ENCODE data around the gene PTPN22. TPM values are rescaled to one million over a fixed set of nuclear protein-coding genes. Genes with fewer than 3 reads are reported as not detected.
A peak's percentile ranks its signal among the peaks of the same experiment; 100 is the strongest.

Gene PTPN22
- total and polyA plus RNA-seq, 9 of the 15 experiments (the other 6 are each of a cell fraction or from before 2014, with no cell fraction given): 0.45 to 4.6 (median 1.1) TPM

DNA sequence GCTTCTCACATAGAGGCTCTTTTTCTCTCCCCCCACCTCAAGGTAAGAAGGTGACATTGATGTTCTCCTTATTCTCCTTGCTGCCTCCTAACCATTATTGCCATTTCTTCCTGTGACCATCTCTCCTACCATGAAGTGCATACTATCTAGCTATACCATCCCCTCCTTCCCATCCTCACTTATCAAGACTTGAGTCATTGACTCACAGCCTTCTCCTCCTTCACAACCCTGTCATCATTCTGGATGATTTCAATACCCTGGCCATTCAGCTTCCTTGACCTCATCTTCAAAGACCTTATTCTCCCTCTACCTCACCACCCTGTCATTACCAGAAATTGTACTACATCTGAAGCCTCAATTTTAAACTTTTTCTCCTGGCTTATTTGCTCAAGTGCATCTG lies 46.7 kb upstream of the PTPN22 start:
- Histone ChIP-seq H2AFZ (ENCODE audit: low read depth, low read length) (no peak overlapping the region), H3K4me2 (ENCODE audit: insufficient read depth, low read length) (no peak overlapping the region), H3K9ac (ENCODE audit: insufficient read depth in 1 of 2, low read depth in 2 of 2, low read length in 2 of 2) (no peak overlapping the region), H3K27ac (ENCODE audit: extremely low read depth, low read depth, low read length) (no peak overlapping the region), H3K4me3 (no peak overlapping the region), H3K27me3 (ENCODE audit: control insufficient read depth in 2 of 2, insufficient read depth in 2 of 2, low read length in 2 of 2) (no peaks in the 10 kb centered on the region), H3K36me3 (ENCODE audit: control insufficient read depth, insufficient read depth, low read length) (peaks cover 3% of the 10 kb centered on the region; the same call in 2 of the 3 replicates), H3K9me3 (replicated peaks; ENCODE audit: control insufficient read depth, insufficient read depth, low read depth, low read length) (no peaks in the 10 kb centered on the region), H4K20me1 (replicated peaks; ENCODE audit: control insufficient read depth, insufficient read depth, low read length) (no peaks in the 10 kb centered on the region), H3K4me1 (replicated peaks in 1 of 2; ENCODE audit: control insufficient read depth in 2 of 2, insufficient read depth in 2 of 2, low read length in 2 of 2) (peaks cover 18 to 45% of the 10 kb centered on the region in 2 experiments; a peak in 4 of 5 replicates), H3K79me2 (ENCODE audit: control insufficient read depth, insufficient read depth, low read length) (peaks cover 17% of the 10 kb centered on the region), H3K9me1 (ENCODE audit: control insufficient read depth, insufficient read depth, low read length) (peaks cover 3% of the 10 kb centered on the region)
- DNase-seq (ENCODE audit: extremely low read depth in 1 of 4, low spot score in 3 of 4) (peak in 2 of 4 experiments; percentile 51 to 60), FAIRE-seq (peak; percentile 52), ATAC-seq (peak; percentile 10; the same call in 2 of the 3 replicates)
- CTCF ChIA-PET (ENCODE audit: low intra/inter-chr PET ratio): no interaction called here
- BruUV-seq (replicated peaks): no TSS peak
- in situ Hi-C loops (cut with MboI) (no loop called here), intact Hi-C loops (cut with micrococcal nuclease) (no loop called here)
- POLR2A ChIA-PET: interaction anchor here (1.4 to 6.5 kb wide), 3 partner anchors 9 to 13 kb away, joined by 4 to 64 read pairs (median 4); partner anchors contain the start of genes DCLRE1B and HIPK1
- TF ChIP-seq TEAD2 (tag; IDR thresholded peaks at IDR 0.05): no peak
- no peak for TF ChIP-seq ZNF263 (CRISPR knock-in tag; IDR thresholded peaks at IDR 0.05; ENCODE audit: borderline replicate concordance)
- TF ChIP-seq SRSF3 (IDR thresholded peaks at IDR 0.05; ENCODE audit: insufficient read depth, low read length): no peak
- no peak for TF ChIP-seq ARHGAP35 (IDR thresholded peaks at IDR 0.05; ENCODE audit: partially characterized antibody)
- 0 out of 2 replicates have a peak, but pooled peaks have one; percentile 32 for TF ChIP-seq JUND (IDR thresholded peaks at IDR 0.05; ENCODE audit: borderline replicate concordance, low read depth, low read length)
- no peak for TF ChIP-seq JUND (tag; IDR thresholded peaks at IDR 0.05; ENCODE audit: borderline replicate concordance, low read depth, low read length)
- TF ChIP-seq ZNF696 (CRISPR knock-in tag; conservative IDR thresholded peaks at IDR 0.05): no peak
- TF ChIP-seq ARID1B (IDR thresholded peaks at IDR 0.05): peak; percentile 62
- TF ChIP-seq RBM39 (optimal IDR thresholded peaks at IDR 0.05; ENCODE audit: low read depth, low read length): no peak
- no peak for TF ChIP-seq TCF7L2 (IDR thresholded peaks at IDR 0.05; ENCODE audit: low read depth, low read length)
- TF ChIP-seq, protein P1, sequence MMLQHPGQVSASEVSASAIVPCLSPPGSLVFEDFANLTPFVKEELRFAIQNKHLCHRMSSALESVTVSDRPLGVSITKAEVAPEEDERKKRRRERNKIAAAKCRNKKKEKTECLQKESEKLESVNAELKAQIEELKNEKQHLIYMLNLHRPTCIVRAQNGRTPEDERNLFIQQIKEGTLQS (IDR thresholded peaks at IDR 0.05): peak; percentile 34; the same call in 1 of the 2 replicates
- TF ChIP-seq, protein P1 (CRISPR knock-in tag; conservative IDR thresholded peaks at IDR 0.05): no peak
- TF ChIP-seq HMG20A (CRISPR knock-in tag; conservative IDR thresholded peaks at IDR 0.05): no peak
- no peak for TF ChIP-seq MCM3 (IDR thresholded peaks at IDR 0.05)
- TF ChIP-seq ZNF224 (CRISPR knock-in tag; IDR thresholded peaks at IDR 0.05): no peak
- TF ChIP-seq TFAM (CRISPR knock-in tag; conservative IDR thresholded peaks at IDR 0.05): no peak
- peak; percentile 18 for TF ChIP-seq MEIS2 (IDR thresholded peaks at IDR 0.05; ENCODE audit: partially characterized antibody)
- TF ChIP-seq KDM1A (IDR thresholded peaks at IDR 0.05): peak; percentile 24 to 40; a peak in 2 of 4 replicates
- TF ChIP-seq SMC3 (conservative IDR thresholded peaks at IDR 0.05; ENCODE audit: insufficient read depth, low read depth, low read length): no peak
- TF ChIP-seq HCFC1 (IDR thresholded peaks at IDR 0.05; ENCODE audit: low read depth, low read length): no peak
- TF ChIP-seq TAL1 (IDR thresholded peaks at IDR 0.05): peak; percentile 17; the same call in 1 of the 2 replicates
- peak in 1 of 2 experiments; percentile 29; a peak in 1 of 4 replicates for TF ChIP-seq HDAC1 (IDR thresholded peaks at IDR 0.05)
- TF ChIP-seq NBN (IDR thresholded peaks at IDR 0.05; ENCODE audit: low read depth): 0 out of 2 replicates have a peak, but pooled peaks have one; percentile 33
- TF ChIP-seq, protein P2, sequence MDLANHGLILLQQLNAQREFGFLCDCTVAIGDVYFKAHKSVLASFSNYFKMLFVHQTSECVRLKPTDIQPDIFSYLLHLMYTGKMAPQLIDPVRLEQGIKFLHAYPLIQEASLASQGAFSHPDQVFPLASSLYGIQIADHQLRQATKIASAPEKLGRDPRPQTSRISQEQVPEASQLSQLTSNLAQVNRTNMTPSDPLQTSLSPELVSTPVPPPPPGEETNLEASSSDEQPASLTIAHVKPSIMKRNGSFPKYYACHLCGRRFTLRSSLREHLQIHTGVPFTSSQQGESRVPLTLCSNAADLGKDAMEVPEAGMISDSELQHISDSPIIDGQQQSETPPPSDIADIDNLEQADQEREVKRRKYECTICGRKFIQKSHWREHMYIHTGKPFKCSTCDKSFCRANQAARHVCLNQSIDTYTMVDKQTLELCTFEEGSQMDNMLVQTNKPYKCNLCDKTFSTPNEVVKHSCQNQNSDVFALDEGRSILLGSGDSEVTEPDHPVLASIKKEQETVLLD (IDR thresholded peaks at IDR 0.05): no peak

Measured in K562 (cell line).